ENCODE data around the gene KLF5.
"Not testable (repeated sequence)": the region's sequence is repeated elsewhere in the genome, so short reads cannot be mapped to it uniquely, and the experiment has no call there.

DNA sequence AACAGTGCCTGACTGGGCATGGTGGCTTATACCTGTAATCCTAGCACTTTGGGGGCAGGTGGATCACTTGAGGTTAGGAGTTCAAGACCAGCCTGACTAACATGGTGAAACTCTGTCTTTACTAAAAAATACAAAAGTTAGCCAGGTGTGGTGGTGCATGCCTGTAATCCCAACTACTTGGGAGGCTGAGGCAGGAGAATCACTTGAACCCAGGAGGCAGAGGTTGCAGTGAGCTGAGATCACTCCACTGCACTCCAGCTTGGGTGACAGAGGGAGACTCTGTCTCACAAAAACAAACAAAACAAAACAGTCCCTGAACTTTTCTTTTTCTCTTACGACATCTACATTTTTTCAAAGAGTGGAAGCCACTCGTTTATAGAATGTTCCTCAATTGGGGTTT is 10.2 kb upstream of the KLF5 start:
- TF ChIP-seq POLR2A (IDR thresholded peaks at IDR 0.05; ENCODE audit: low read depth, low read length); POLR2AphosphoS5 (IDR thresholded peaks at IDR 0.05; ENCODE audit: low read depth, low read length); TAF1 (IDR thresholded peaks at IDR 0.05; ENCODE audit: borderline replicate concordance, low read depth, low read length): not testable (repeated sequence)

Measured in GM12892 (cell line).